H1 (cell line): Measurements from ENCODE around the gene COL26A1. TPM values are rescaled to one million over a fixed set of nuclear protein-coding genes. Genes with fewer than 3 reads are reported as not detected.

Source experiments
- CTCF ChIA-PET: fragments of 300-600 bp; sonication (Branson Sonifier 250); formaldehyde crosslinking; loops from one replicate; lab custom pipeline; 2021; ENCODE audit not compliant: partially characterized antibody; lab: Charles Lee
- POLR2A ChIA-PET: fragments of 300-600 bp; sonication (Branson Sonifier 250); formaldehyde crosslinking; loops from one replicate; lab custom pipeline; 2021; ENCODE audit warnings: inconsistent platforms; ENCODE audit not compliant: partially characterized antibody; lab: Charles Lee
- DNase-seq, 2 experiments: peaks; one replicate each; pipeline versions ENCODE4 v3.0.0 to v3.0.0-alpha.2; 2010 to 2022; ENCODE audit warnings: low spot score in 2 of 2, low read depth in 1 of 2, mixed read lengths in 1 of 2
- FAIRE-seq: peaks from 2 replicates; lab custom pipeline; 2011; peaks lifted over from hg19 to GRCh38; lab: Jason Lieb, UNC
- H2AFZ ChIP-seq: 2 replicates; pipeline ENCODE4 v1.8.1; 2012; ENCODE audit warnings: low read length, inconsistent platforms
- H2AK5ac ChIP-seq: 2 replicates; pipeline ENCODE4 v1.6.1; 2013; ENCODE audit warnings: low read depth, low read length
- H2BK120ac ChIP-seq: replicated peaks from 2 replicates; pipeline ENCODE3; 2013; ENCODE audit warnings: low read depth, low read length, inconsistent platforms
- H2BK12ac ChIP-seq: 2 replicates; pipeline ENCODE4 v1.6.1; 2013; ENCODE audit warnings: low read depth, low read length
- H2BK15ac ChIP-seq: 2 replicates; pipeline ENCODE4 v1.6.1; 2013; ENCODE audit warnings: low read length
- H2BK20ac ChIP-seq: 2 replicates; pipeline ENCODE4 v1.6.1; 2013; ENCODE audit warnings: low read length
- H2BK5ac ChIP-seq: 2 replicates; pipeline ENCODE4 v1.6.1; 2013; ENCODE audit warnings: low read depth, low read length
- H3K14ac ChIP-seq: 2 replicates; pipeline ENCODE4 v1.6.1; 2013; ENCODE audit warnings: inconsistent platforms; ENCODE audit not compliant: insufficient read length
- H3K18ac ChIP-seq: 2 replicates; pipeline ENCODE4 v1.6.1; 2013; ENCODE audit warnings: low read length; ENCODE audit errors: extremely low read depth
- H3K23ac ChIP-seq: 2 replicates; pipeline ENCODE4 v1.6.1; 2013; ENCODE audit warnings: inconsistent platforms; ENCODE audit not compliant: insufficient read length
- H3K23me2 ChIP-seq: 2 replicates; pipeline ENCODE4 v1.6.1; 2013; ENCODE audit warnings: low read depth, low read length
- H3K27ac ChIP-seq: 2 replicates; pipeline ENCODE4 v1.6.1; 2011; ENCODE audit warnings: low read depth, low read length, inconsistent platforms
- H3K27me3 ChIP-seq, 4 experiments: replicated peaks in 1 of 4; 1 replicate in 1 of 4; 2 replicates in 3 of 4; pipeline versions ENCODE4 v1.6.1 to v1.8.1; 2011 to 2013; ENCODE audit warnings: low read length in 3 of 4, mild to moderate bottlenecking in 3 of 4, inconsistent platforms in 2 of 4, mixed read lengths in 2 of 4, moderate library complexity in 1 of 4; ENCODE audit not compliant: control insufficient read depth in 3 of 4, insufficient read depth in 3 of 4; ENCODE audit errors: extremely low read depth in 1 of 4
- H3K36me3 ChIP-seq, 4 experiments: 2 replicates each; pipeline versions ENCODE4 v1.6.1 to v1.8.1; 2011 to 2013; ENCODE audit warnings: mild to moderate bottlenecking in 4 of 4, low read length in 3 of 4, moderate library complexity in 2 of 4, control low read depth in 1 of 4, inconsistent platforms in 1 of 4; ENCODE audit not compliant: insufficient read depth in 4 of 4, control insufficient read depth in 2 of 4
- H3K4ac ChIP-seq: replicated peaks from 2 replicates; pipeline ENCODE3; 2013; ENCODE audit warnings: low read length, low read depth, mixed read lengths, inconsistent platforms; ENCODE audit not compliant: insufficient read length
- H3K4me1 ChIP-seq, 4 experiments: replicated peaks in 1 of 4; 1 replicate in 1 of 4; 2 replicates in 3 of 4; pipeline versions ENCODE4 v1.6.1 to v1.8.1; 2011 to 2013; ENCODE audit warnings: low read length in 3 of 4, inconsistent platforms in 2 of 4, mixed read lengths in 1 of 4; ENCODE audit not compliant: insufficient read depth in 4 of 4, control insufficient read depth in 3 of 4
- H3K4me2 ChIP-seq, 2 experiments: 2 replicates each; pipeline versions ENCODE4 v1.6.1 to v1.8.1; 2011 to 2013; ENCODE audit warnings: low read depth in 2 of 2, low read length in 2 of 2, control low read depth in 1 of 2, inconsistent platforms in 1 of 2, mild to moderate bottlenecking in 1 of 2; ENCODE audit not compliant: insufficient read depth in 1 of 2
- H3K4me3 ChIP-seq, 4 experiments: fragments of 200-600, 300-600 bp in 1 of 4; sonication (generic), shearing (Covaris generic), sonication (Bioruptor Twin) in 1 of 4; 2 replicates each; pipeline versions ENCODE4 v1.5.1 to v1.8.1; 2011 to 2016; ENCODE audit warnings: low read length in 4 of 4, low read depth in 3 of 4, control low read depth in 2 of 4, inconsistent platforms in 2 of 4, mild to moderate bottlenecking in 2 of 4, mixed read lengths in 1 of 4, moderate library complexity in 1 of 4; ENCODE audit not compliant: insufficient read depth in 2 of 4; ENCODE audit errors: extremely low read depth in 1 of 4
- H3K56ac ChIP-seq: replicated peaks from 2 replicates; pipeline ENCODE3; 2013; ENCODE audit warnings: low read depth, mild to moderate bottlenecking, mixed read lengths, low read length, inconsistent platforms; ENCODE audit not compliant: insufficient read length
- H3K79me1 ChIP-seq: 2 replicates; pipeline ENCODE4 v1.6.1; 2013; ENCODE audit warnings: low read depth, low read length, control low read depth
- H3K79me2 ChIP-seq, 2 experiments: 2 replicates each; pipeline versions ENCODE4 v1.6.1 to v1.8.1; 2012 to 2013; ENCODE audit warnings: low read length in 2 of 2, mild to moderate bottlenecking in 2 of 2, inconsistent platforms in 1 of 2; ENCODE audit not compliant: insufficient read depth in 2 of 2, control insufficient read depth in 1 of 2
- H3K9ac ChIP-seq, 4 experiments: replicated peaks in 1 of 4; 1 replicate in 1 of 4; 2 replicates in 3 of 4; pipeline versions ENCODE4 v1.6.1 to v1.8.1; 2011 to 2013; ENCODE audit warnings: low read depth in 3 of 4, low read length in 3 of 4, control low read depth in 2 of 4, mild to moderate bottlenecking in 2 of 4, moderate library complexity in 2 of 4, inconsistent platforms in 1 of 4; ENCODE audit errors: extremely low read depth in 1 of 4
- H3K9me3 ChIP-seq, 2 experiments: 2 replicates each; pipeline versions ENCODE4 v1.6.1 to v1.8.1; 2012 to 2013; ENCODE audit warnings: mild to moderate bottlenecking in 2 of 2, moderate library complexity in 2 of 2, control low read depth in 1 of 2, inconsistent platforms in 1 of 2, low read depth in 1 of 2, low read length in 1 of 2, mixed read lengths in 1 of 2; ENCODE audit not compliant: insufficient read depth in 2 of 2
- H4K20me1 ChIP-seq, 2 experiments: replicated peaks in 1 of 2; 2 replicates each; pipeline versions ENCODE3 to v1.8.1; 2011 to 2013; ENCODE audit warnings: inconsistent platforms in 2 of 2, low read length in 2 of 2, mild to moderate bottlenecking in 1 of 2; ENCODE audit not compliant: insufficient read depth in 2 of 2, control insufficient read depth in 1 of 2
- H4K5ac ChIP-seq: 2 replicates; pipeline ENCODE4 v1.6.1; 2013; ENCODE audit warnings: low read length, low read depth, mixed read lengths, inconsistent platforms; ENCODE audit not compliant: insufficient read length
- H4K8ac ChIP-seq: 2 replicates; pipeline ENCODE4 v1.8.0; 2013; ENCODE audit warnings: mild to moderate bottlenecking, moderate library complexity, low read length, inconsistent platforms; ENCODE audit not compliant: insufficient read depth; ENCODE audit errors: extremely low read depth
- H4K91ac ChIP-seq: replicated peaks from 2 replicates; pipeline ENCODE3; 2013; ENCODE audit warnings: low read length, mixed read lengths, inconsistent platforms; ENCODE audit not compliant: insufficient read length
- ASH2L ChIP-seq: fragments of 200-600, 300-600 bp; sonication (generic); IDR thresholded peaks from one replicate; pipeline ENCODE4 v1.7.1; 2017; ENCODE audit warnings: low read length
- CBX5 ChIP-seq: fragments of 300-800, 300-1000 bp; sonication (generic); IDR thresholded peaks from 2 replicates; pipeline ENCODE4 v1.7.1; 2016; ENCODE audit warnings: antibody characterized with exemption, low read length, low read depth
- TEAD4 ChIP-seq: IDR thresholded peaks from 2 replicates; pipeline ENCODE4 v1.6.1; 2012; ENCODE audit warnings: low read depth, low read length, inconsistent platforms, mixed read lengths
- WGBS, 2 experiments: shearing (Covaris generic) in 1 of 2; methylation state at CpG; one replicate each; pipeline versions ENCODE4 v1.1.6 to v1.1.7; 2013 to 2015; ENCODE audit warnings: low lambda C conversion rate in 2 of 2, mixed read lengths in 2 of 2, inconsistent platforms in 1 of 2, low coverage in 1 of 2, missing lambda C conversion rate in 1 of 2; ENCODE audit not compliant: insufficient replicate concordance in 2 of 2, insufficient coverage in 1 of 2, insufficient read length in 1 of 2; ENCODE audit errors: extremely low coverage in 1 of 2, missing lambda C conversion rate in 1 of 2; 5-methylcytosine and 5-hydroxymethylcytosine counted together
- polyA plus RNA-seq, 7 experiments: library from polyadenylated mRNA; depleted of rRNA in 3 of 7; stranded (reverse) in 5 of 7; unstranded in 2 of 7; fragments of >200 nt in 5 of 7; fragments of 200-250 nt in 2 of 7; gene quantifications; 1 replicate in 5 of 7; 2 replicates in 1 of 7; 4 replicates in 1 of 7; pipeline versions ENCODE4 v1.2.1 to v1.2.3, GENCODE V29; 2011 to 2013; ENCODE audit warnings: missing spikeins in 2 of 7, mixed read lengths in 2 of 7
- total RNA-seq: library from RNA; stranded (reverse); fragmentation: NEBNext Ultra II Directional; extraction: Animal tissue kit (Norgen Biotek cat#: 25700); gene quantifications from 2 replicates; pipeline ENCODE4 v1.2.1, GENCODE V29; 2021

Gene COL26A1
- total and polyA plus RNA-seq, 2 of the 8 experiments (the other 6 are each of a cell fraction or from before 2014, with no cell fraction given) = 51.1 to 68.8 TPM

- no peak for DNase-seq
- no peak overlapping the region for H2BK5ac ChIP-seq
- peaks cover 0 to 2% of the 10 kb centered on the region in 2 experiments for H4K20me1 ChIP-seq
- H3K79me1 ChIP-seq = no peaks in the 10 kb centered on the region
- H3K4me3 ChIP-seq = no peak overlapping the region
- no peak overlapping the region for H4K91ac ChIP-seq
- 82% methylated on average over 7 of the region's 7 CpGs; no CpG with 5 or more reads in 1 of the 2 experiments for WGBS, 2 experiments
- H3K79me2 ChIP-seq = no peaks in the 10 kb centered on the region; a peak in 1 of 4 replicates
- H3K4me2 ChIP-seq = no peak overlapping the region
- ChIA-PET CTCF (no interaction called here), POLR2A (interaction anchor here (0.7 to 1.3 kb wide), 2 partner anchors 10 to 62 kb away, joined by 3 read pairs; no protein-coding TSS in a partner anchor)
- H3K23me2 ChIP-seq = peaks cover 3% of the 10 kb centered on the region
- no peak overlapping the region for H3K27ac ChIP-seq
- no peak overlapping the region for H3K14ac ChIP-seq
- H2BK12ac ChIP-seq = no peak overlapping the region
- no peak overlapping the region for H2AK5ac ChIP-seq
- H3K4me1 ChIP-seq = no peaks in the 10 kb centered on the region
- no peak overlapping the region for H3K56ac ChIP-seq
- FAIRE-seq = no peak
- H3K4ac ChIP-seq = no peak overlapping the region
- H3K9ac ChIP-seq = no peak overlapping the region
- no peaks in the 10 kb centered on the region for H3K9me3 ChIP-seq
- no peak overlapping the region for H2BK20ac ChIP-seq
- H2BK120ac ChIP-seq = no peak overlapping the region
- no peaks in the 10 kb centered on the region for H3K36me3 ChIP-seq
- H2BK15ac ChIP-seq = no peak overlapping the region
- no peaks in the 10 kb centered on the region; a peak in 1 of 7 replicates for H3K27me3 ChIP-seq
- no peak overlapping the region for H3K23ac ChIP-seq
- H3K18ac ChIP-seq = no peak overlapping the region
- no peak overlapping the region for H2AFZ ChIP-seq
- no peak overlapping the region for H4K8ac ChIP-seq
- TF ChIP-seq ASH2L (no peak), CBX5 (no peak), TEAD4 (no peak)
- TF ChIP-seq, all 59 proteins: peak for 0
- no peak overlapping the region for H4K5ac ChIP-seq
Observed at GRCh38 chr7:101357433-101357832, 5.2 kb upstream of the COL26A1 start.
